Astrocyte (in vitro differentiated cells and primary cell): ENCODE results near the gene GRM7.

Experiments used
- CTCF ChIP-seq: IDR thresholded peaks from 2 replicates; pipeline ENCODE4 v1.5.1; 2011; ENCODE audit warnings: low read depth, mild to moderate bottlenecking, inconsistent platforms, low read length, moderate library complexity; ENCODE audit not compliant: insufficient read depth
- EZH2 ChIP-seq: IDR thresholded peaks from 2 replicates; pipeline ENCODE4 v1.6.1; 2012; ENCODE audit warnings: mild to moderate bottlenecking, low read length, inconsistent platforms; ENCODE audit not compliant: insufficient read depth

GRCh38 chr3:7728566-7729519 lies 867.9 kb downstream of the GRM7 start:
- TF ChIP-seq CTCF (no peak), EZH2 (no peak)
